Activated B cell treated with CpG ODN at 0.5 μM for 24 hours (primary cell): Measurements from ENCODE around the gene EEF2K. TPM values are rescaled to one million over a fixed set of nuclear protein-coding genes. Genes with fewer than 3 reads are reported as not detected.

Experiments used
- ATAC-seq: fragments of 200-7000 bp; cut with Tn5 transposase; one replicate; pipeline ENCODE4 v1.10.0; 2021; ENCODE audit warnings: low read depth, mild to moderate bottlenecking, moderate library complexity
- CTCF ChIA-PET: fragments of 350-600 bp; sonication (Branson Sonifier 250); formaldehyde crosslinking; loops from one replicate; lab custom pipeline; 2021; ENCODE audit warnings: antibody characterized with exemption; lab: Charles Lee
- POLR2A ChIA-PET: fragments of 350-600 bp; sonication (Branson Sonifier 250); formaldehyde crosslinking; loops from one replicate; lab custom pipeline; 2021; ENCODE audit warnings: antibody characterized with exemption; lab: Charles Lee
- DNase-seq: peaks from one replicate; pipeline ENCODE4 v3.0.0; 2022
- H3K27ac Mint-ChIP-seq: one replicate; pipeline ENCODE4 v1.8.0; 2020; ENCODE audit warnings: mixed read lengths
- H3K27me3 Mint-ChIP-seq: one replicate; pipeline ENCODE4 v1.8.0; 2021; ENCODE audit warnings: mixed read lengths
- H3K36me3 Mint-ChIP-seq: one replicate; pipeline ENCODE4 v1.8.0; 2021; ENCODE audit warnings: low read depth, mixed read lengths
- H3K4me1 Mint-ChIP-seq: one replicate; pipeline ENCODE4 v1.8.0; 2021; ENCODE audit warnings: mixed read lengths
- H3K4me3 Mint-ChIP-seq: one replicate; pipeline ENCODE4 v1.8.0; 2020; ENCODE audit warnings: mild to moderate bottlenecking, mixed read lengths
- H3K9me3 Mint-ChIP-seq: one replicate; pipeline ENCODE4 v1.8.0; 2020; ENCODE audit warnings: mixed read lengths
- intact Hi-C: fragments of 100-400 bp; cut with micrococcal nuclease; formaldehyde crosslinking; loops from one replicate; pipeline ENCODE4 v1.15.1; 2024
- total RNA-seq: library from RNA; stranded (reverse); gene quantifications from 2 replicates; pipeline ENCODE4 v1.2.3, GENCODE V29; 2022
- TF ChIP-seq, protein P1 (sequence below): fragments of 200-600 bp; IDR thresholded peaks from one replicate; pipeline ENCODE4 v1.8.0; 2022; ENCODE audit warnings: antibody characterized with exemption, mild to moderate bottlenecking

Gene EEF2K
- total RNA-seq, 1 donor from 2014 or later = 29.7 TPM

GRCh38 chr16:22337849-22338635 is 132.0 kb downstream of the EEF2K start:
- intact Hi-C loops = no loop called here
- H3K36me3 Mint-ChIP-seq = peaks cover 39% of the 10 kb centered on the region
- POLR2A ChIA-PET = interaction anchor here (1.1 kb wide), 1 partner anchor 15 kb away, joined by 4 read pairs; no protein-coding TSS in a partner anchor

More at GRCh38 chr16:22337849-22338635, 132.0 kb downstream of the EEF2K start:
- TF ChIP-seq, protein P1, sequence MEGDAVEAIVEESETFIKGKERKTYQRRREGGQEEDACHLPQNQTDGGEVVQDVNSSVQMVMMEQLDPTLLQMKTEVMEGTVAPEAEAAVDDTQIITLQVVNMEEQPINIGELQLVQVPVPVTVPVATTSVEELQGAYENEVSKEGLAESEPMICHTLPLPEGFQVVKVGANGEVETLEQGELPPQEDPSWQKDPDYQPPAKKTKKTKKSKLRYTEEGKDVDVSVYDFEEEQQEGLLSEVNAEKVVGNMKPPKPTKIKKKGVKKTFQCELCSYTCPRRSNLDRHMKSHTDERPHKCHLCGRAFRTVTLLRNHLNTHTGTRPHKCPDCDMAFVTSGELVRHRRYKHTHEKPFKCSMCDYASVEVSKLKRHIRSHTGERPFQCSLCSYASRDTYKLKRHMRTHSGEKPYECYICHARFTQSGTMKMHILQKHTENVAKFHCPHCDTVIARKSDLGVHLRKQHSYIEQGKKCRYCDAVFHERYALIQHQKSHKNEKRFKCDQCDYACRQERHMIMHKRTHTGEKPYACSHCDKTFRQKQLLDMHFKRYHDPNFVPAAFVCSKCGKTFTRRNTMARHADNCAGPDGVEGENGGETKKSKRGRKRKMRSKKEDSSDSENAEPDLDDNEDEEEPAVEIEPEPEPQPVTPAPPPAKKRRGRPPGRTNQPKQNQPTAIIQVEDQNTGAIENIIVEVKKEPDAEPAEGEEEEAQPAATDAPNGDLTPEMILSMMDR = no peak
- H3K9me3 Mint-ChIP-seq = peaks cover 21% of the 10 kb centered on the region
- H3K27me3 Mint-ChIP-seq = no peaks in the 10 kb centered on the region
- DNase-seq = no peak
- no peak for ATAC-seq
- CTCF ChIA-PET = no interaction called here
- no peak overlapping the region for H3K27ac Mint-ChIP-seq
- no peak overlapping the region for H3K4me3 Mint-ChIP-seq
- H3K4me1 Mint-ChIP-seq = no peaks in the 10 kb centered on the region

Other genes starting within 250 kb of the EEF2K start
- gene PDZD9, start 205.2 kb upstream of the EEF2K start, total RNA-seq = not detected in 2 replicates
- 14.3 and 21.3 TPM in 2 replicates for gene MOSMO, start 198.2 kb upstream of the EEF2K start, total RNA-seq
- gene VWA3A, start 113.7 kb upstream of the EEF2K start, total RNA-seq = 0.53 and 0.54 TPM in 2 replicates
- 0.18 and 0.22 TPM in 2 replicates for gene SDR42E2, start 43.8 kb upstream of the EEF2K start, total RNA-seq
- 92.3 and 97.1 TPM in 2 replicates for gene POLR3E, start 91.1 kb downstream of the EEF2K start, total RNA-seq
- 6.2 and 6.7 TPM in 2 replicates for gene CDR2, start 168.3 kb downstream of the EEF2K start, total RNA-seq